ENCODE data around the gene HIPK2.

GRCh38 chr7:139777133-139777891, 486 bp downstream of the HIPK2 start:
- no peak for TF ChIP-seq CTCF (IDR thresholded peaks at IDR 0.05)
- no peak for TF ChIP-seq POLR2A (IDR thresholded peaks at IDR 0.05)

All from body of pancreas (tissue), 4 donors.